H1 (cell line): ENCODE data around the gene CYP46A1.

Experiments used
- USF2 ChIP-seq: IDR thresholded peaks from 2 replicates; pipeline ENCODE4 v1.6.1; 2011; ENCODE audit warnings: low read length, improper control_type of control experiment
- TF ChIP-seq, protein P1 (sequence below), 3 experiments: IDR thresholded peaks; 1 replicate in 2 of 3; 2 replicates in 1 of 3; pipeline versions ENCODE4 v1.5.1 to v1.6.1; 2011; ENCODE audit warnings: low read length in 3 of 3, mild to moderate bottlenecking in 3 of 3, inconsistent platforms in 2 of 3, low read depth in 1 of 3, moderate library complexity in 1 of 3; ENCODE audit not compliant: insufficient read depth in 1 of 3; ENCODE audit errors: control extremely low read depth in 1 of 3

DNA sequence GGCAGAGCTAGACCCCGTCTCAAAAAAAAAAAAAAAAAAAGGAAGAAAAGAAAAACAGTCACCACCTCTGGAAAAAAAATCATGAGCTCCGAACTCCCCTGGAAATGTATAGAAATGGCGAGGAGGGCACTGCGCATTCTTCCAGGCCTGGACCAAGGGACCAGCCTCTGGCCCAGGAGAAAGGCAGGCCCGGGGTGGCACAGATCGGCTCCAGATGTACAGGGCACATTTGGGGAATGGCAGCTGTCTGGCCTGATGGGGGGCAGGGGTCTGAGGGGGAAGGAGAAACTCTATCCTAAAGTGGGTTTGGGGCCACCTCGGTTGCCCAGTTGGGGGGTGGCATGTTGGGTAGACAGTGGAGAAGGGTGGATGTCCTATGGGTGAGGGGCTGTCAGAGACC, 63.1 kb downstream of the CYP46A1 start:
- TF ChIP-seq, protein P1, sequence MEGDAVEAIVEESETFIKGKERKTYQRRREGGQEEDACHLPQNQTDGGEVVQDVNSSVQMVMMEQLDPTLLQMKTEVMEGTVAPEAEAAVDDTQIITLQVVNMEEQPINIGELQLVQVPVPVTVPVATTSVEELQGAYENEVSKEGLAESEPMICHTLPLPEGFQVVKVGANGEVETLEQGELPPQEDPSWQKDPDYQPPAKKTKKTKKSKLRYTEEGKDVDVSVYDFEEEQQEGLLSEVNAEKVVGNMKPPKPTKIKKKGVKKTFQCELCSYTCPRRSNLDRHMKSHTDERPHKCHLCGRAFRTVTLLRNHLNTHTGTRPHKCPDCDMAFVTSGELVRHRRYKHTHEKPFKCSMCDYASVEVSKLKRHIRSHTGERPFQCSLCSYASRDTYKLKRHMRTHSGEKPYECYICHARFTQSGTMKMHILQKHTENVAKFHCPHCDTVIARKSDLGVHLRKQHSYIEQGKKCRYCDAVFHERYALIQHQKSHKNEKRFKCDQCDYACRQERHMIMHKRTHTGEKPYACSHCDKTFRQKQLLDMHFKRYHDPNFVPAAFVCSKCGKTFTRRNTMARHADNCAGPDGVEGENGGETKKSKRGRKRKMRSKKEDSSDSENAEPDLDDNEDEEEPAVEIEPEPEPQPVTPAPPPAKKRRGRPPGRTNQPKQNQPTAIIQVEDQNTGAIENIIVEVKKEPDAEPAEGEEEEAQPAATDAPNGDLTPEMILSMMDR (IDR thresholded peaks at IDR 0.05; ENCODE audit: control extremely low read depth in 1 of 3, insufficient read depth in 1 of 3, low read depth in 1 of 3, low read length in 3 of 3), result no peak
- no peak for TF ChIP-seq USF2
